HG03378 (cell line): ENCODE data around the gene KCNIP4.

ENCODE experiments used
- ATAC-seq: cut with Tn5 transposase; IDR thresholded peaks from one replicate; pipeline ENCODE4 v1.9.1; 2021; ENCODE audit warnings: mild to moderate bottlenecking, moderate library complexity; ENCODE audit not compliant: unreplicated experiment

Gene KCNIP4

DNA sequence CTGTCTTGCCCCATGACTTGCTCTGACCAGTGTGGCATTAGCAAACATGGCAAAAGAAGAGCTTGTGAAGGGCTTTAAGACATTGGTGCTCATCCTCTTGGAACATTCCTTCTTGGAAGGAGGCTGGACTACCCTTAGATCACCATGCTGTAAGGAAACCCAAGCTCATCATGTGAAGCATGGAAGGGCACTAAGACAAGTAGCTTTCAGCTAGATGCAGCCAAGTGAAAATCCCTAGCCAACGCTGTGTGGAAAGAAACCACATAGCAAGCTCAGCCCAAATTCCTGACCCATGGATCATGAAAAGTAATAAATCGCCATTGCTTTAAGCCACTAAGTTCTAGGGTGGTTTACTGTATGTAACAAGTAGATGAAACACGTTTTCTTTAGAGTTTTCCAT, 1260.7 kb downstream of the KCNIP4 start:
- ATAC-seq: no peak

DNA sequence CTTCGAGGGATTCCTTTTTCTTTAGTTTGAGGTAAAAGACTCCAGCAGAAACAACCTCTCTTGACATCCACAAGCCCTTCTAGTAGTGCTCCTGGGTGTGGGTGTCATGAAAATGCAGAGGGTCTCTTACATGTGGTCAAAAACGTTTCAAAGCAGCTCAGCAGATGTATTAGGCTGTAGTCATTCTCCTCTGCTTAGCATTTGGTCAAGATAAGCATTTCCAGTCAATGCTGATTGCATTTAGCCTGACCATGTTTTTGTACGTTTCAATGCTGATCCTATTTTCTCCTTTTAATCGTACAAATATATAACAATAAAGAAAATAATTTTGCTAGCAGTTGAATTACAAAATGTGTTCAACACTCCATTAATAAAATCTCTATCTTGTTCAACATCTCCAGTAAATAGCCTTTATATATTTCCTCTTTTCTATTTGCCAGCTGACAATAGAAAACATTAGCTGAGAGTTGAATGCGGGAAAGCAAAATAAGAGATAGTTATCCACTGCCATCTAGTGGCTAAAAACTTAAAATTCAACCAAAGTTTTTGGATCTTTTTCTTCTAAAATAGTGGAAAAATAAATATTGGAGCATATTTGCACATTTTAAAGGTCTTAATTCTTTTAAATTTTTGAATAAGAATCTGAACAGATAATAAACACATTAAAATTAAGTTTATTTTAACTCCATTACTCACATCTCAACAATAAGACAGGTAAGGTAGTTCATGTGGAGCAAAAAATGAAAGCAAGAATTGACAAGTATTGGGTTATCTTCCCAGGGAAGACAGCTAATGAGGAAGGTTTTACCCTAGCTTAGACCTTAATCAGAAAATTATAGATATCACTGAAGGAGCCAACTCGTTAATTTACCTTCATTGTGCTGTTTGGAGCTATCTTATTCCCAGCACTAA, 1263.5 kb downstream of the KCNIP4 start:
- ATAC-seq: no peak

DNA sequence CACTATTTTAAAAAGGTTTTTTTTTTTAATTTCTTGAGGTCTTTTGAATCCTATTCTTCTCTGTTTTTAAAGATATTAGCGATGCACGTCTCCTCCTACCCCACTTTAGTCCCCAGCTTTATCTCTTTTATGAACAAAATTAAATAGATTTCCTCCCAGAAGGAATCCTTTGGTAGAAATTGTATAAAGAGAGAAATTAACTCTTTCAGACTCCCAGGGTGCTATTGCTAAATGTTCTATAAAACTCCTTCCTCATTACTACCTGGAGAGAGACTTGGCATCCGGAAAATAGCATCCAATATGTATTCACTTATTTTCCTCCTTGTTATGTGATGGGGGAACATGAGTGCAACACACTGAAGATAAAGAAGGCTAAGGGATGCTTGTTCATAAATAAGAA, 1264.8 kb downstream of the KCNIP4 start:
- no peak for ATAC-seq

DNA sequence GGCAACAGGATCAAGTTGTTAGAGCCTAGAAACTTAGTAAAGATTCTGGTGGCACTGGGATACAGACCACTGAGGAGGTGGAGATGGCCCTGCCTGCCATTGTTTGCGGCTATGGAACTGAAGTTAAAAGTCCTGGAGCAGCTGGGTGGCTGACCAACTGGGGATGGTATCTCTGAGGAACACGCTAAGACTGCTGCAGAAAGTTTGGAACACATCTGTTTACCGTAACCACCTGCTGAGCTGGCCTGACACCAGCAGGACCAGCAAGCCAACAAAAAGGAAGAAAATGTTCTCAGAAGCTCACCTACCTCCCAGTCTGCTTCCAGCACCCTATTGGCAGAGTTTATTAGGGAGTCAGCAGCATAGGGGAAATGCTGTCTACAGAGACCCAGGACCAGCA, 1265.7 kb downstream of the KCNIP4 start:
- ATAC-seq: no peak

DNA sequence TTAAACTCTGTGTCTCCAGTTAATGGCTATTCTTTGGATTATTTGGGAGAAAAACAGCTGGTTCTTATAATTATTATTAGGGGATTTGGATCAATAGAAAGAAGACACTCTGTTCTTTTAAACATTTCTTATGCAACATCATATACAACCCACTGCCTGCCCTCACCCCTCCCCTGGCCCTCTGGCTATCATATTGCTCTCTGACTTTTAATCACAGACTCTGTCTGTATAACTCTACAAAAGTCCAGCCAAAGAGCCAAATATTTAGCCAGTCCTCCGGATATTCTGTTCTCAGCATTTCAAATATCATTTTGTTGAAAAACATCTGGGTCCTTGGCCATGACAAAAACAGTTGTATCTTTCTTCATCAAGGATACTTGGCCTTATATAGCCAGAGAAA, 1267.3 kb downstream of the KCNIP4 start:
- ATAC-seq: no peak

DNA sequence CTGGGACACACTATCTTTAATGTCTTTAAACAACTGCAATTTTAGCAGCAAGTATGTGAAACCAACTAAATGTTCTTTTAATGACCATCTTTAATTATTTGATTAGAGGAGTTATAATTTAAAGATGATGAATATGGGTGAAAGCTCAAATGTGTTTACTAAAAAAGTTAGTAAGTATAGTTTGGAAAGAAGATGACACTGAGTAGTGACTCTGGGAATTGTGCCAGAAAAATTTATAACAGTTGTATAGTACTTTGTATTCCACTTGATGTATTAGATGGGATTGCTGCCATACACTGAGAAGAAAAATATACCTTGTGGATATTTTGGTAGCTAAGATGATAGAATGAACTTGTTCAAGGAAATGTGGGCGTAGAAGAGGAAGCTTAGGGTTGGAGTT, 1267.8 kb downstream of the KCNIP4 start:
- ATAC-seq: no peak

DNA sequence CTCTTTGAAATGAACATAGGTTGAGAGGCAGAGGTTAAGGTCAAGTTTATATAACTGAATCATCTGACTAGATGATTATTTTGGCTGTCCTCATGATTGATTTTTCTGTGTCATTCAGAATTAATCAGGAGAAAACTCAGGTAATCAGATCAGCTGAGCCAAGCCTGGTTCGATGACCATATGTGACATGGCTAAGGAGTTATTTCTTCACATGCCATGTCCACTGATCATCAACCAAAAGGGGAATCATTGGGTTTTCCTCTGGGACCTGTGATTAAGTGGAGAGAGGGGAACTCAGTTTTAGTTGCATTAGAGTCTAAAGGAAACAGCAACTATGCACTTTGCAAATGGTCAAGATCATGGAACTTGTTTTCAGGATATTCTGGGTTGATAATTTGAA, 1268.6 kb downstream of the KCNIP4 start:
- ATAC-seq: no peak
